ENCODE data around the gene CALD1. TPM values are rescaled to one million over a fixed set of nuclear protein-coding genes. Genes with fewer than 3 reads are reported as not detected.
A peak's percentile ranks its signal among the peaks of the same experiment; 100 is the strongest.

Gene CALD1
- total RNA-seq, 3 donors from 2014 or later = 252 to 335 (median 266) TPM

DNA sequence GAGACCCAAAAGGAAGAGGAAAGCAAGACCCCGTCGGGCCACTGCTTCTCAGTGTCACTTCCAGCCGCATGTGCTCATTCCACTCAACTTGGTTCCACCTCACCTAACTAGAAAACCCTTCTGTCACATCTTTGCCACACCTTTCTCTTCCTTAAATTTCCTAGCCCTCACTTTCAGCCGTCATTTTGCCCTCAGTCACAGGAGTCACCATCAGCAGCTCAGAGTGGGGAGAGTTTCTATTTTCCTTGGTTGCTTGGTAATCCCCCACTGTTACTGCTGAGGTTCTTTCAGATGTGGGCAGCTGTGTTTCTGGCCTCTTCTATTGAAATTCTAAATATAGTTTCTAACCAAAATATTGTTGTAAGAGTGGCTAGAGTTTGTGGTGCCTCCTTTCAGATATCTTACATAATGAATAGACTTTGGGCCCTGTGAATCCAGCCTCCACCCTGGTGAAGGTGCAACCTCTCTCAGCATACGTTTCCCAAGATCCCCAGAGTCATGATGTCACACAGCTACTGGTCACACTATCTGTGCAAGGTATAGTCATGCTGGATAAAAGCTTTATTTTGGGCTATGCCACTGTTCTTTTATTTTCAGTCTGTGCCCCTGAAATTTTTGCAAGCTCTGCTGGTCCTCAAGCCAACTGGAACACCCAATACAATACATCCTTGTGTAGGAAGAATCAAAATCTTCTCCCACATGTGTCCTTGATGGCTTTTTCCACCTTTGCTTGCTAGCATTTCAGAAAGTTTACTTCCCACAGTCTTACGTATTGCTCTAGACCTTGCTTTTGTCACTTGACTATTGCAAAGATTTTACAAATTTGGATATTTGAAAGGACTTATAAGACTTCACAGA is 216.0 kb downstream of the CALD1 start:
- Histone ChIP-seq H3K4me1 (no peaks in the 10 kb centered on the region), H3K27ac (peak overlapping the region in 1 of 2 donors; percentile 4), H3K27me3 (no peaks in the 10 kb centered on the region), H3K36me3 (no peaks in the 10 kb centered on the region), H3K9me3 (no peaks in the 10 kb centered on the region), H3K4me3 (no peak overlapping the region)
- DNase-seq (ENCODE audit: low spot score in 2 of 2) = no peak
- intact Hi-C loops (cut with DNase I; ENCODE audit: low total_unique reads) = no loop called here
- TF ChIP-seq POLR2AphosphoS5 (IDR thresholded peaks at IDR 0.05) (no peak), POLR2A (IDR thresholded peaks at IDR 0.05) (no peak)
- TF ChIP-seq, protein P1, sequence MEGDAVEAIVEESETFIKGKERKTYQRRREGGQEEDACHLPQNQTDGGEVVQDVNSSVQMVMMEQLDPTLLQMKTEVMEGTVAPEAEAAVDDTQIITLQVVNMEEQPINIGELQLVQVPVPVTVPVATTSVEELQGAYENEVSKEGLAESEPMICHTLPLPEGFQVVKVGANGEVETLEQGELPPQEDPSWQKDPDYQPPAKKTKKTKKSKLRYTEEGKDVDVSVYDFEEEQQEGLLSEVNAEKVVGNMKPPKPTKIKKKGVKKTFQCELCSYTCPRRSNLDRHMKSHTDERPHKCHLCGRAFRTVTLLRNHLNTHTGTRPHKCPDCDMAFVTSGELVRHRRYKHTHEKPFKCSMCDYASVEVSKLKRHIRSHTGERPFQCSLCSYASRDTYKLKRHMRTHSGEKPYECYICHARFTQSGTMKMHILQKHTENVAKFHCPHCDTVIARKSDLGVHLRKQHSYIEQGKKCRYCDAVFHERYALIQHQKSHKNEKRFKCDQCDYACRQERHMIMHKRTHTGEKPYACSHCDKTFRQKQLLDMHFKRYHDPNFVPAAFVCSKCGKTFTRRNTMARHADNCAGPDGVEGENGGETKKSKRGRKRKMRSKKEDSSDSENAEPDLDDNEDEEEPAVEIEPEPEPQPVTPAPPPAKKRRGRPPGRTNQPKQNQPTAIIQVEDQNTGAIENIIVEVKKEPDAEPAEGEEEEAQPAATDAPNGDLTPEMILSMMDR (IDR thresholded peaks at IDR 0.05) = no peak

DNA sequence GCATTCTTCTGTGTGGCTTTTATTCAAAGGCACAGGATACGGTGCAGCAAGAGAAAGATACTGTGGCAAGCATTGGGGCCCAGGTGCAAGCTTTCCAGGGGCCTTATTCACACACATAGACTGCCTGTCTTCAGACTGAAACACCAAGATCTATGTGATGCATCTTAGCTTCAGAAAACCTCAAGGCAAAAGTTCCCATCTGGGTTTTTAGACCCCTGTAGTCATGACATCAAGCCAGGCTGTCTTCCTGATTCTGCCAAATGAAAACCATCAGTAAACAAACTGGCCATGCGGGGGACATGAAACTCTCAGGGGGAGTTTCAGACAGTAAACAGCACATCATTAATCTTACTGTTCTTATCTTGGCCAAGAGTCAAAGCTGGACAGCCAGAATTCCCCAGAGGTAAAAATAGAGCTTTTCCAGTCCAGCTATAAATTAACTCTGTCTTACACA is 216.7 kb downstream of the CALD1 start:
- intact Hi-C loops (cut with DNase I; ENCODE audit: low total_unique reads) = no loop called here
- Histone ChIP-seq H3K36me3 (no peaks in the 10 kb centered on the region), H3K9me3 (no peaks in the 10 kb centered on the region), H3K27me3 (no peaks in the 10 kb centered on the region), H3K27ac (peak overlapping the region in 1 of 2 donors; percentile 4), H3K4me1 (no peaks in the 10 kb centered on the region), H3K4me3 (no peak overlapping the region)
- TF ChIP-seq POLR2AphosphoS5 (IDR thresholded peaks at IDR 0.05) (no peak), POLR2A (IDR thresholded peaks at IDR 0.05) (no peak)
- TF ChIP-seq, protein P1 (IDR thresholded peaks at IDR 0.05) = no peak
- DNase-seq (ENCODE audit: low spot score in 2 of 2) = no peak

DNA sequence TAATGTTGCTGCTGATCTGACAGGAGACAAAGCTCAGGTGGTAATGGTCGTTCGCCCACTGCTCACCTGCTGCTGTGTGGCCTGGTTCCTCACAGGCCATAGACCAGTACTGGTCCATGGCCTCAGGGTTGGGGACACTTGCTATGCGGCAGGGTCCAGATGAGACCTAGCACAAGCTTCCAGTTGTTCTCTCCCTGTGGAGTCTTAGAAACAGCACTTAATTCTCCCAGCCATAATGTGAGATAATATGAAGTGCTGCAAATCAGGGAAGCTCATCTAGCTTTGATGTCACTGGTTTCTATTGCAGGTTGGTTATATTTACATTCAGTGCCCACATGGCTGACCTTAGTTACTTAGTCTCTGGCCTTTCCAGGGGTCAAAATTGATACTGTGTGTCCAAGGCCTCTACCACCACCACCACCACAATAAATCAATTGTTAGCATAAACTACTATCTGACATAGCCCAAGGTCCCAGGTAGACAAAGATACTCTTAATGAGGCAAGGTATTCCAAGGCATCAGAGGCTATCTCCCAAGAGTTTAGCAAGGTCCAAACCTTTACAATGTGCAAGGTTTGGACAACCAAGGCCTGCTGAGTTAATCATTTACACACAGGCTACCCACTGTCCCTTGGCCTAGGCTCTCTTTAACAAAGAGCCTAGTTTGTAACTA is 217.9 kb downstream of the CALD1 start:
- no peaks in the 10 kb centered on the region for H3K4me1 ChIP-seq
- intact Hi-C loops (cut with DNase I; ENCODE audit: low total_unique reads) = no loop called here
- H3K4me3 ChIP-seq = no peak overlapping the region
- no peaks in the 10 kb centered on the region for H3K36me3 ChIP-seq
- no peak overlapping the region for H3K27ac ChIP-seq
- TF ChIP-seq POLR2A (IDR thresholded peaks at IDR 0.05) = no peak
- no peak for TF ChIP-seq POLR2AphosphoS5 (IDR thresholded peaks at IDR 0.05)
- TF ChIP-seq, protein P1 (IDR thresholded peaks at IDR 0.05) = no peak
- DNase-seq (ENCODE audit: low spot score in 2 of 2) = no peak
- no peaks in the 10 kb centered on the region for H3K9me3 ChIP-seq
- H3K27me3 ChIP-seq = no peaks in the 10 kb centered on the region

DNA sequence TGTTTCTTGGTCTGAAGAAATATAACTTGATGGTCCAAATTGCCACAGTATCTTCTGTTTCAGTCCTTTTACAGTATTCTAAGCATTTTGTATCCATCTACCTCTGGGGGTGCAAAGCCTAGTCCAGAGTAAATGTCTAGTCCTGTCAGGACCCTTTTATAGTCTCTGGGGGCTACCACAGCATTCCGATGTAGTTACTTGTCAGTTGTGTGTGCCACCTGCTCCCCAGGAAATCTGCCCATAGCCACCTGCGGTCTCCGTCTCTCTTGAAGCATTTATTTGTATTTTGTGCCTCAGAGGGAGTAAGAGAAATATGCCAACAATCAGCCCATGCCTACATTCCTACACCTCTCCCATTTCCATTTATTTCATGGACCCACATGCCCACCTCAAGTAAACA is 219.7 kb downstream of the CALD1 start:
- no peaks in the 10 kb centered on the region for H3K9me3 ChIP-seq
- intact Hi-C loops (cut with DNase I; ENCODE audit: low total_unique reads) = no loop called here
- DNase-seq (ENCODE audit: low spot score in 2 of 2) = no peak
- no peak overlapping the region for H3K4me3 ChIP-seq
- no peaks in the 10 kb centered on the region for H3K36me3 ChIP-seq
- TF ChIP-seq, protein P1 (IDR thresholded peaks at IDR 0.05) = no peak
- no peak for TF ChIP-seq POLR2AphosphoS5 (IDR thresholded peaks at IDR 0.05)
- no peak for TF ChIP-seq POLR2A (IDR thresholded peaks at IDR 0.05)
- H3K4me1 ChIP-seq = no peaks in the 10 kb centered on the region
- no peaks in the 10 kb centered on the region for H3K27me3 ChIP-seq
- no peak overlapping the region for H3K27ac ChIP-seq
